SK-MEL-5 (cell line): ENCODE data around the gene LILRB2. TPM values are rescaled to one million over a fixed set of nuclear protein-coding genes. Genes with fewer than 3 reads are reported as not detected.
"Not testable (repeated sequence)": the region's sequence is repeated elsewhere in the genome, so short reads cannot be mapped to it uniquely, and the experiment has no call there.

Experiments used
- DNase-seq: peaks from one replicate; pipeline ENCODE4 v3.0.0-alpha.2; 2016; ENCODE audit warnings: low read depth, low spot score
- in situ Hi-C: cut with HindIII; loops from 2 replicates; pipeline ENCODE4 v1.10.0; 2016; ENCODE audit warnings: low sequenced_read_pairs, high pct_unique_total_duplicates, low pct_unique_long_range_greater_than_20kb
- small RNA-seq, 2 experiments: library from RNA; depleted of rRNA; stranded (forward); fragments of <200 nt; gene quantifications; one replicate each; pipeline ENCODE3, GENCODE V24; 2014
- total RNA-seq: library from RNA; depleted of rRNA; stranded (reverse); fragments of >200 nt; shearing (Covaris generic); gene quantifications from 2 replicates; pipeline ENCODE4 v1.2.3, GENCODE V29; 2014; rRNA removed

The LILRB2 gene
- total RNA-seq, 1 experiment from 2014 or later = not detected

DNA sequence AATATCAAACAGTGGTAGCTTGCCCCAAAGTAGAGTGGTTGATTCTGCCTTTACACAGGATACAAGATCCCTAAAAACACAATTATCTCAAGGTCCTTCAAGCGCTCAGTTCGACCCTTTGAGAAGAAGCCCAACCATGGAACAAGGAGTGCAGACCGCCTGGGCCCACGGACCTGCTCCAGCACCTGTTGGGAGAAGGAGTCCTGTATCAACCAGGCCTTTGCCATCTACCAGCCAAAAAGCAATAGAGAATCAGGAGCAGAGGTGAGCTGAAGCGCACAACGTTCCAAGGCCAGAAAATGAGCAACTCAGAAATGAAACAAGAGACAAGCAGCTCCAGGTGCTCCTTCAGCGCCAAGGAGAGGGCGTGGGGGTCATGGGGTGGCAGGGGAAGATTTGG is 51.8 kb downstream of the LILRB2 start:
- DNase-seq = no peak
- in situ Hi-C loops = no loop called here

DNA sequence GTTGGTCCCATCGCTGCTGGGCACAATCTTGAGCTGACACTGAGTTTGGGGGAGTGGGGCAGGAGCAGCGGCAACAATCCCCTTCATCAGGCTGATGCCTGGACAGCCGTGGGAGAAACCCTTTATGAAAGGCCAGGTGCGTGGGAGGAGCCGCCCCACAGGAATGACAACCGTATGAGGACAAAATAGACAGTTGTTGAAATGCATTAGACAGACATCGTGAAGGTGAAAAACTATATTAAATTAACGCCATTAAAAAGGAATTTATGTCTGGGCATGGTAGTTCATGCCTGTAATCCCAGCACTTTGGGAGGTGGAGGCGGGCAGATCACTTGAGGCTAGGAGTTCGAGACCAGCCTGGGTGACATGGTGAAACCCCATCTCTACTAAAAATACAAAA is 56.3 kb downstream of the LILRB2 start:
- DNase-seq, in situ Hi-C loops: not testable (repeated sequence)

GRCh38 chr19:54223937-54224281 is 57.0 kb downstream of the LILRB2 start:
- DNase-seq, in situ Hi-C loops: not testable (repeated sequence)

Small RNA genes lying within 50 kb of the gene (small RNA-seq; reads per million reads assigned to genes)
- gene AC245884.12 (0 reads per million in 2 experiments), gene MIR4752 (0 reads per million in 2 experiments), gene RNU6-1307P (0 reads per million in 2 experiments)

Other genes starting within 250 kb of the LILRB2 start
- not detected in 2 replicates for gene VSTM1, start 217.2 kb downstream of the LILRB2 start, total RNA-seq
- gene TARM1, start 199.7 kb downstream of the LILRB2 start, total RNA-seq = not detected in 2 replicates
- gene OSCAR, start 180.3 kb downstream of the LILRB2 start, total RNA-seq = not detected in 2 replicates
- 43.1 and 48.5 TPM in 2 replicates for gene NDUFA3, start 178.3 kb downstream of the LILRB2 start, total RNA-seq
- 33.4 and 39.5 TPM in 2 replicates for gene TFPT, start 165.5 kb downstream of the LILRB2 start, total RNA-seq
- gene PRPF31, start 165.4 kb downstream of the LILRB2 start, total RNA-seq = 49.4 and 62.4 TPM in 2 replicates
- 5.4 and 7.7 TPM in 2 replicates for gene CNOT3, start 143.3 kb downstream of the LILRB2 start, total RNA-seq
- 10.6 and 10.8 TPM in 2 replicates for gene LENG1, start 121.4 kb downstream of the LILRB2 start, total RNA-seq
- gene TMC4, start 108.0 kb downstream of the LILRB2 start, total RNA-seq = not detected in 2 replicates
- 32.8 and 33.6 TPM in 2 replicates for gene MBOAT7, start 91.5 kb downstream of the LILRB2 start, total RNA-seq
- 46.1 and 49.0 TPM in 2 replicates for gene TSEN34, start 89.8 kb downstream of the LILRB2 start, total RNA-seq
- gene RPS9, start 80.3 kb downstream of the LILRB2 start, total RNA-seq = 2,354 and 2,678 TPM in 2 replicates
- 1.1 TPM in 1 of 2 replicates, not detected in the other for gene LILRB3, start 58.1 kb downstream of the LILRB2 start, total RNA-seq
- 0.16 TPM in 1 of 2 replicates, not detected in the other for gene LILRA6, start 38.3 kb downstream of the LILRB2 start, total RNA-seq
- not detected in 2 replicates for gene LILRB5, start 23.8 kb downstream of the LILRB2 start, total RNA-seq
- not detected in 2 replicates for gene LILRA5, start 32.1 kb upstream of the LILRB2 start, total RNA-seq
- not detected in 2 replicates for gene LILRA4, start 58.1 kb upstream of the LILRB2 start, total RNA-seq
- gene LAIR1, start 83.8 kb upstream of the LILRB2 start, total RNA-seq = not detected in 2 replicates
- 0.77 and 0.93 TPM in 2 replicates for gene TTYH1, start 134.4 kb upstream of the LILRB2 start, total RNA-seq
- gene LENG8, start 168.1 kb upstream of the LILRB2 start, total RNA-seq = 7.8 and 8.5 TPM in 2 replicates
- gene LENG9, start 182.7 kb upstream of the LILRB2 start, total RNA-seq = 6.1 and 7.2 TPM in 2 replicates
- 0.26 and 0.43 TPM in 2 replicates for gene CDC42EP5, start 192.2 kb upstream of the LILRB2 start, total RNA-seq
- gene LAIR2, start 221.7 kb upstream of the LILRB2 start, total RNA-seq = not detected in 2 replicates